ENCODE results near the gene SPHK2.

The SPHK2 gene

GRCh38 chr19:48603449-48603848, 15.9 kb upstream of the SPHK2 start:
- TF ChIP-seq, protein P1, sequence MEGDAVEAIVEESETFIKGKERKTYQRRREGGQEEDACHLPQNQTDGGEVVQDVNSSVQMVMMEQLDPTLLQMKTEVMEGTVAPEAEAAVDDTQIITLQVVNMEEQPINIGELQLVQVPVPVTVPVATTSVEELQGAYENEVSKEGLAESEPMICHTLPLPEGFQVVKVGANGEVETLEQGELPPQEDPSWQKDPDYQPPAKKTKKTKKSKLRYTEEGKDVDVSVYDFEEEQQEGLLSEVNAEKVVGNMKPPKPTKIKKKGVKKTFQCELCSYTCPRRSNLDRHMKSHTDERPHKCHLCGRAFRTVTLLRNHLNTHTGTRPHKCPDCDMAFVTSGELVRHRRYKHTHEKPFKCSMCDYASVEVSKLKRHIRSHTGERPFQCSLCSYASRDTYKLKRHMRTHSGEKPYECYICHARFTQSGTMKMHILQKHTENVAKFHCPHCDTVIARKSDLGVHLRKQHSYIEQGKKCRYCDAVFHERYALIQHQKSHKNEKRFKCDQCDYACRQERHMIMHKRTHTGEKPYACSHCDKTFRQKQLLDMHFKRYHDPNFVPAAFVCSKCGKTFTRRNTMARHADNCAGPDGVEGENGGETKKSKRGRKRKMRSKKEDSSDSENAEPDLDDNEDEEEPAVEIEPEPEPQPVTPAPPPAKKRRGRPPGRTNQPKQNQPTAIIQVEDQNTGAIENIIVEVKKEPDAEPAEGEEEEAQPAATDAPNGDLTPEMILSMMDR (IDR thresholded peaks at IDR 0.05; ENCODE audit: poor library complexity, severe bottlenecking): no peak
- Histone ChIP-seq H3K4me3 (ENCODE audit: severe bottlenecking) (no peak overlapping the region), H3K9me3 (ENCODE audit: severe bottlenecking) (no peaks in the 10 kb centered on the region), H3K27ac (ENCODE audit: poor library complexity, severe bottlenecking) (no peak overlapping the region), H3K4me1 (ENCODE audit: insufficient read depth, poor library complexity, severe bottlenecking) (no peaks in the 10 kb centered on the region), H3K36me3 (ENCODE audit: low read depth) (no peaks in the 10 kb centered on the region), H3K27me3 (ENCODE audit: insufficient read depth, poor library complexity, severe bottlenecking) (no peaks in the 10 kb centered on the region)
- no peak for DNase-seq (ENCODE audit: low spot score)
- no peak for ATAC-seq (ENCODE audit: low read depth)

DNA sequence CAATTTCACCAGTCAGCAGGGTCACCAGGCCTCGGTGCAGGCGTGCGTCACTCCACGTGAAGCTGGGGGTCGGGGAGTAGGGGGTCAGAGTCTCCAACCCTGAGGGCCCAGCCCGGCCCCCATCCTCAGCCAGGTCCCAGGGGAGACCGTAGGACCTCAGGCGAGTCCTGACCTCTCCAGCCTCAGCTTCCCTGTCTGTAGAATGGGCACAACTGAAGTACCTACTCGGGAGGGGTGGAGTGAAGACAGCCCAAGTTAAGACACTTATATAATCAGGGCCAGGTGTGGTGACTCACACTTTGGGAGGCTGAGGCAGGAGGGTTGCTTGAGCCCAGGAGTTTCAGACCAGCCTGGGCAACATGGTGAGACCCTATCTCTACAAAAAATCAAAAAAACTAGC, 15.5 kb upstream of the SPHK2 start:
- TF ChIP-seq, protein P1 (IDR thresholded peaks at IDR 0.05; ENCODE audit: poor library complexity, severe bottlenecking): no peak
- Histone ChIP-seq H3K36me3 (ENCODE audit: low read depth) (no peaks in the 10 kb centered on the region), H3K27ac (ENCODE audit: poor library complexity, severe bottlenecking) (no peak overlapping the region), H3K4me3 (ENCODE audit: severe bottlenecking) (no peak overlapping the region), H3K9me3 (ENCODE audit: severe bottlenecking) (no peaks in the 10 kb centered on the region), H3K4me1 (ENCODE audit: insufficient read depth, poor library complexity, severe bottlenecking) (no peaks in the 10 kb centered on the region), H3K27me3 (ENCODE audit: insufficient read depth, poor library complexity, severe bottlenecking) (no peaks in the 10 kb centered on the region)
- DNase-seq (ENCODE audit: low spot score) (no peak), ATAC-seq (ENCODE audit: low read depth) (no peak)

DNA sequence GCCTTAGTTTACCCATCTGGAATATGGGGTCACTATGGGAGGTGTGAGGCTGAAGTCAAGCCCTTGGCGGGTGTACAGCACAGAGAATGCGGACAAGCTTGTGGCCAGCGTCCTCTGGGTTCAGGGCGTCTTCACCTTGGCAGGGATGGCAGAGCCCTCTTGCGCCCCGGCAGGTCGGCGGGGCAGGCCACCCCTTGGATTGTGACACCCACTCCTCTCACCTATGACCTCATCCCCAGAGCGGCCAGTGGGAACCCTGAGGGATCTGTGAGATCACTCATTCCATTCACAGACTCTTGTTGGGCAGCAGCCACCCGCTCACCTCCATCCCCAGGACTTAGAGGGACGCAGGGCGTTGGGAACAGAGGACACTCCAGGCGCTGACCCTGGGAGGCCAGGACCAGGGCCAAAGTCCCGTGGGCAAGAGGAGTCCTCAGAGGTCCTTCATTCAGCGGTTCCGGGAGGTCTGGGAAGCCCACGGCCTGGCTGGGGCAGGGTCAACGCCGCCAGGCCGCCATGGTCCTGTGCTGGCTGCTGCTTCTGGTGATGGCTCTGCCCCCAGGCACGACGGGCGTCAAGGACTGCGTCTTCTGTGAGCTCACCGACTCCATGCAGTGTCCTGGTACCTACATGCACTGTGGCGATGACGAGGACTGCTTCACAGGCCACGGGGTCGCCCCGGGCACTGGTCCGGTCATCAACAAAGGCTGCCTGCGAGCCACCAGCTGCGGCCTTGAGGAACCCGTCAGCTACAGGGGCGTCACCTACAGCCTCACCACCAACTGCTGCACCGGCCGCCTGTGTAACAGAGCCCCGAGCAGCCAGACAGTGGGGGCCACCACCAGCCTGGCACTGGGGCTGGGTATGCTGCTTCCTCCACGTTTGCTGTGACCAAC, 12.6 kb upstream of the SPHK2 start, which contains the start of gene SPACA4:
Gene SPACA4, plus strand, starts transcription at position 280 of the 896 bp plus-strand sequence. Its CDS starts 237 bp downstream, at position 517.
- no peaks in the 10 kb centered on the region for H3K36me3 ChIP-seq (ENCODE audit: low read depth)
- no peak within 1 kb of the TSS for H3K4me3 ChIP-seq (ENCODE audit: severe bottlenecking)
- TF ChIP-seq, protein P1 (IDR thresholded peaks at IDR 0.05; ENCODE audit: poor library complexity, severe bottlenecking): no peak
- no peak within 1 kb of the TSS for H3K27ac ChIP-seq (ENCODE audit: poor library complexity, severe bottlenecking)
- H3K4me1 ChIP-seq (ENCODE audit: insufficient read depth, poor library complexity, severe bottlenecking): no peaks in the 10 kb centered on the region
- ATAC-seq (ENCODE audit: low read depth) (no peak), DNase-seq (ENCODE audit: low spot score) (no peak)
- no peaks in the 10 kb centered on the region for H3K9me3 ChIP-seq (ENCODE audit: severe bottlenecking)
- H3K27me3 ChIP-seq (ENCODE audit: insufficient read depth, poor library complexity, severe bottlenecking): no peaks in the 10 kb centered on the region

DNA sequence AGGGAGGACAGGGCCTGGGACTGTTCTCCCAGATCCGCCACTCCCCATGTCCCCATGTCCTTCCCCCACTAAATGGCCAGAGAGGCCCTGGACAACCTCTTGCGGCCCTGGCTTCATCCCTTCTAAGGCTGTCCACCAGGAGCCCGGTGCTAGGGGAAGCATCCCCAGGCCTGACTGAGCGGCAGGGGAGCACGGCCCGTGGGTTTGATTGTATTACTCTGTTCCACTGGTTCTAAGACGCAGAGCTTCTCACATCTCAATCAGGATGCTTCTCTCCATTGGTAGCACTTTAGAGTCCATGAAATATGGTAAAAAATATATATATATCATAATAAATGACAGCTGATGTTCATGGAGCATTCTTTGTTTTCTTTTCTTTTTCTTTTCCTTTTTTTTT, 11.9 kb upstream of the SPHK2 start:
- Histone ChIP-seq H3K27me3 (ENCODE audit: insufficient read depth, poor library complexity, severe bottlenecking) (no peaks in the 10 kb centered on the region), H3K27ac (ENCODE audit: poor library complexity, severe bottlenecking) (no peak overlapping the region), H3K36me3 (ENCODE audit: low read depth) (no peaks in the 10 kb centered on the region), H3K4me1 (ENCODE audit: insufficient read depth, poor library complexity, severe bottlenecking) (no peaks in the 10 kb centered on the region), H3K4me3 (ENCODE audit: severe bottlenecking) (no peak overlapping the region), H3K9me3 (ENCODE audit: severe bottlenecking) (no peaks in the 10 kb centered on the region)
- TF ChIP-seq, protein P1 (IDR thresholded peaks at IDR 0.05; ENCODE audit: poor library complexity, severe bottlenecking): no peak
- DNase-seq (ENCODE audit: low spot score) (no peak), ATAC-seq (ENCODE audit: low read depth) (no peak)

DNA sequence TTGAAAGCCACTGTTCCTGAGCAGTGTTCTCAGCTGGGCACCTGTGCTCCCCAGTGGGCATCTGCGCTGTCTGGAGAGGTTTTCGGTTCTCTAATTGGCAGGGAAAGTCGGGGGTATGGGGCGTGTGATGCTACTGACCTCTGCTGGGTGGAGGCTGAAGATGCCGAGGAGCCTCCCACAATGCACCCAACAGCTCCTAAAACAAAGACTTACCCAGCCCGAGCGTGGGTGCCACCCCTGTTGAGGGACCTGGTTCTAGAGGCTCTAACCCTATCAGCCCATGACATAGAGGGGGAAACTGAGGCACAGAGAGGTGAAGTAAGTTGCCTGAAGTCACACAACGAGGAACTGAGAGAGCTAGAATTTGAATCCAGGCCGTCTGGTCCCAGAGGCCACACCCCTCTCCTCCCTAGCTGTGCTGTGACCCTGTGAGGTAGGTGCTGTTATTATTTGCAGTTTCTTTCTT, 10.5 kb upstream of the SPHK2 start:
- TF ChIP-seq, protein P1 (IDR thresholded peaks at IDR 0.05; ENCODE audit: poor library complexity, severe bottlenecking): peak; percentile 83
- Histone ChIP-seq H3K27me3 (ENCODE audit: insufficient read depth, poor library complexity, severe bottlenecking) (no peaks in the 10 kb centered on the region), H3K9me3 (ENCODE audit: severe bottlenecking) (no peaks in the 10 kb centered on the region), H3K27ac (ENCODE audit: poor library complexity, severe bottlenecking) (no peak overlapping the region), H3K4me3 (ENCODE audit: severe bottlenecking) (no peak overlapping the region), H3K4me1 (ENCODE audit: insufficient read depth, poor library complexity, severe bottlenecking) (no peaks in the 10 kb centered on the region), H3K36me3 (ENCODE audit: low read depth) (no peaks in the 10 kb centered on the region)
- ATAC-seq (ENCODE audit: low read depth) (peak; percentile 73), DNase-seq (ENCODE audit: low spot score) (no peak)
